SJSA1 (cell line): ENCODE results near the gene CACTIN. TPM values are rescaled to one million over a fixed set of nuclear protein-coding genes. Genes with fewer than 3 reads are reported as not detected.
A peak's percentile ranks its signal among the peaks of the same experiment; 100 is the strongest.

Source experiments
- DNase-seq, 2 experiments: peaks; one replicate each; pipeline ENCODE4 v3.0.0-alpha.2; 2015 to 2020; ENCODE audit warnings: low spot score in 2 of 2, low read depth in 1 of 2
- H3K27ac ChIP-seq: fragments of 250-450 bp; sonication (Bioruptor Pico); 2 replicates; pipeline ENCODE4 v1.5.1; 2020; ENCODE audit warnings: mild to moderate bottlenecking, moderate library complexity
- H3K27me3 ChIP-seq: fragments of 250-450 bp; sonication (Bioruptor Pico); replicated peaks from 2 replicates; pipeline ENCODE4 v1.5.1; 2020; ENCODE audit warnings: mild to moderate bottlenecking, moderate library complexity
- H3K36me3 ChIP-seq: fragments of 250-450 bp; sonication (Bioruptor Pico); 2 replicates; pipeline ENCODE4 v1.5.1; 2020; ENCODE audit warnings: mild to moderate bottlenecking
- H3K4me1 ChIP-seq: fragments of 250-450 bp; sonication (Bioruptor Pico); replicated peaks from 2 replicates; pipeline ENCODE4 v1.6.1; 2021; ENCODE audit warnings: mild to moderate bottlenecking
- H3K4me3 ChIP-seq: fragments of 250-450 bp; sonication (Bioruptor Pico); 2 replicates; pipeline ENCODE4 v1.5.1; 2020; ENCODE audit warnings: mild to moderate bottlenecking
- H3K9me3 ChIP-seq: fragments of 250-450 bp; sonication (Bioruptor Pico); replicated peaks from 2 replicates; pipeline ENCODE4 v1.5.1; 2020; ENCODE audit warnings: mild to moderate bottlenecking
- total RNA-seq: library from RNA; depleted of rRNA; stranded (reverse); fragments of >200 nt; shearing (Covaris generic); gene quantifications from 2 replicates; pipeline ENCODE4 v1.2.3, GENCODE V29; 2014; rRNA removed

CACTIN gene
- total RNA-seq, 1 experiment from 2014 or later: 45.2 TPM

GRCh38 chr19:3565139-3565538, 61.5 kb downstream of the CACTIN start:
- Histone ChIP-seq H3K4me1 (peaks cover 46% of the 10 kb centered on the region), H3K9me3 (peaks cover 3% of the 10 kb centered on the region; the same call in 1 of the 2 replicates), H3K27me3 (no peaks in the 10 kb centered on the region), H3K27ac (peak overlapping the region; percentile 58), H3K4me3 (no peak overlapping the region), H3K36me3 (no peaks in the 10 kb centered on the region)
- peak; percentile 49 to 86 for DNase-seq

GRCh38 chr19:3563709-3564524, 62.7 kb downstream of the CACTIN start:
- H3K4me3 ChIP-seq: no peak overlapping the region
- peak overlapping the region; percentile 100 for H3K27ac ChIP-seq
- no peaks in the 10 kb centered on the region for H3K27me3 ChIP-seq
- no peak for DNase-seq
- peaks cover 3% of the 10 kb centered on the region; the same call in 1 of the 2 replicates for H3K9me3 ChIP-seq
- no peaks in the 10 kb centered on the region for H3K36me3 ChIP-seq
- H3K4me1 ChIP-seq: peaks cover 46% of the 10 kb centered on the region

Other genes starting within 250 kb of the CACTIN start
- not detected in 2 replicates for gene SMIM24, start 146.3 kb downstream of the CACTIN start, total RNA-seq
- gene SMIM44, start 143.3 kb downstream of the CACTIN start, total RNA-seq: not detected in 2 replicates
- 29.4 and 40.5 TPM in 2 replicates for gene DOHH, start 126.1 kb downstream of the CACTIN start, total RNA-seq
- gene FZR1, start 120.5 kb downstream of the CACTIN start, total RNA-seq: 39.3 and 53.4 TPM in 2 replicates
- 0.26 TPM in 1 of 2 replicates, not detected in the other for gene TEKTIP1, start 87.6 kb downstream of the CACTIN start, total RNA-seq
- gene MFSD12, start 69.2 kb downstream of the CACTIN start, total RNA-seq: 124 and 132 TPM in 2 replicates
- gene HMG20B, start 53.8 kb downstream of the CACTIN start, total RNA-seq: 229 and 260 TPM in 2 replicates
- gene GIPC3, start 41.3 kb downstream of the CACTIN start, total RNA-seq: 9.2 and 13.1 TPM in 2 replicates
- gene TBXA2R, start 19.9 kb downstream of the CACTIN start, total RNA-seq: not detected in 2 replicates
- gene PIP5K1C, start 73.7 kb upstream of the CACTIN start, total RNA-seq: 15.9 and 21.1 TPM in 2 replicates
- not detected in 2 replicates for gene TJP3, start 81.6 kb upstream of the CACTIN start, total RNA-seq
- gene APBA3, start 134.9 kb upstream of the CACTIN start, total RNA-seq: 18.1 and 24.3 TPM in 2 replicates
- gene MRPL54, start 135.9 kb upstream of the CACTIN start, total RNA-seq: 52.7 and 55.5 TPM in 2 replicates
- not detected in 2 replicates for gene RAX2, start 145.4 kb upstream of the CACTIN start, total RNA-seq
- gene MATK, start 159.6 kb upstream of the CACTIN start, total RNA-seq: not detected in 2 replicates
- not detected in 2 replicates for gene ZFR2, start 242.2 kb upstream of the CACTIN start, total RNA-seq